ENCODE measurements around the gene UBE2U. TPM values are rescaled to one million over a fixed set of nuclear protein-coding genes. Genes with fewer than 3 reads are reported as not detected.

The UBE2U gene
- polyA plus RNA-seq, 1 donor from 2014 or later: not detected

DNA sequence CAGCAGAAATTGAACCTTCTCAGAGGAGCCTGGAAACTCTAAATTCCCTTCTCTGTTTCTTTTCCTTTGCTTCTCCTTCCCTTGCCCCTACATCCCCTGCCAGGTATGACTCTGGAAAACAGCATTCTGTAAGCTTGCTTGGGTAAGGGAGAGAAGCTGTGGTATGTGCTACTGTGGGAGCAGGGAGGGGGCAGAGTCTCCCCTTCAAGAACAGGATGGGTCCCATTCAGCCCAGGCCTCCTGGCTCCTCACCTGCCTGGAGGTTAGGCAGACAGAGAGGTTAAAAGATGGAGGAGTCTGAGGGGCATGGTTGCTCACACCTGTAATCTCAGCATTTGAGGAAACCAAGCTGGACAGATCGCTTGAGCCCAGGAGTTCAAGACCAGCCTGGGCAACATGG is 40.6 kb upstream of the UBE2U start:
- Histone ChIP-seq H3K9me3 (ENCODE audit: low read length) (no peaks in the 10 kb centered on the region), H3K79me2 (replicated peaks; ENCODE audit: insufficient read depth, low read length) (no peaks in the 10 kb centered on the region), H3K4me2 (ENCODE audit: low read length) (no peak overlapping the region), H3K27me3 (ENCODE audit: insufficient read depth, low read depth, low read length) (no peaks in the 10 kb centered on the region), H3K27ac (ENCODE audit: low read length) (no peak overlapping the region), H3K36me3 (ENCODE audit: insufficient read depth, low read length) (no peaks in the 10 kb centered on the region), H3K4me3 (ENCODE audit: low read length) (no peak overlapping the region), H3K9me2 (ENCODE audit: insufficient read depth, low read length) (no peaks in the 10 kb centered on the region), H2AFZ (ENCODE audit: low read depth, low read length) (no peak overlapping the region), H3F3A (ENCODE audit: insufficient read depth, low read length, poor library complexity, severe bottlenecking) (no peaks in the 10 kb centered on the region), H4K20me1 (ENCODE audit: insufficient read depth) (no peaks in the 10 kb centered on the region), H3K9ac (ENCODE audit: low read length) (no peak overlapping the region)
- TF ChIP-seq SMC3 (conservative IDR thresholded peaks at IDR 0.05; ENCODE audit: poor library complexity) (no peak), TAF1 (IDR thresholded peaks at IDR 0.05; ENCODE audit: low read depth) (no peak), EP300 (conservative IDR thresholded peaks at IDR 0.05; ENCODE audit: poor library complexity, severe bottlenecking) (no peak), POLR2AphosphoS5 (IDR thresholded peaks at IDR 0.05) (no peak), MXI1 (conservative IDR thresholded peaks at IDR 0.05; ENCODE audit: poor library complexity, severe bottlenecking) (no peak)
- TF ChIP-seq, protein P1, sequence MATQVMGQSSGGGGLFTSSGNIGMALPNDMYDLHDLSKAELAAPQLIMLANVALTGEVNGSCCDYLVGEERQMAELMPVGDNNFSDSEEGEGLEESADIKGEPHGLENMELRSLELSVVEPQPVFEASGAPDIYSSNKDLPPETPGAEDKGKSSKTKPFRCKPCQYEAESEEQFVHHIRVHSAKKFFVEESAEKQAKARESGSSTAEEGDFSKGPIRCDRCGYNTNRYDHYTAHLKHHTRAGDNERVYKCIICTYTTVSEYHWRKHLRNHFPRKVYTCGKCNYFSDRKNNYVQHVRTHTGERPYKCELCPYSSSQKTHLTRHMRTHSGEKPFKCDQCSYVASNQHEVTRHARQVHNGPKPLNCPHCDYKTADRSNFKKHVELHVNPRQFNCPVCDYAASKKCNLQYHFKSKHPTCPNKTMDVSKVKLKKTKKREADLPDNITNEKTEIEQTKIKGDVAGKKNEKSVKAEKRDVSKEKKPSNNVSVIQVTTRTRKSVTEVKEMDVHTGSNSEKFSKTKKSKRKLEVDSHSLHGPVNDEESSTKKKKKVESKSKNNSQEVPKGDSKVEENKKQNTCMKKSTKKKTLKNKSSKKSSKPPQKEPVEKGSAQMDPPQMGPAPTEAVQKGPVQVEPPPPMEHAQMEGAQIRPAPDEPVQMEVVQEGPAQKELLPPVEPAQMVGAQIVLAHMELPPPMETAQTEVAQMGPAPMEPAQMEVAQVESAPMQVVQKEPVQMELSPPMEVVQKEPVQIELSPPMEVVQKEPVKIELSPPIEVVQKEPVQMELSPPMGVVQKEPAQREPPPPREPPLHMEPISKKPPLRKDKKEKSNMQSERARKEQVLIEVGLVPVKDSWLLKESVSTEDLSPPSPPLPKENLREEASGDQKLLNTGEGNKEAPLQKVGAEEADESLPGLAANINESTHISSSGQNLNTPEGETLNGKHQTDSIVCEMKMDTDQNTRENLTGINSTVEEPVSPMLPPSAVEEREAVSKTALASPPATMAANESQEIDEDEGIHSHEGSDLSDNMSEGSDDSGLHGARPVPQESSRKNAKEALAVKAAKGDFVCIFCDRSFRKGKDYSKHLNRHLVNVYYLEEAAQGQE (IDR thresholded peaks at IDR 0.05; ENCODE audit: borderline replicate concordance): no peak
- TF ChIP-seq, protein P2, sequence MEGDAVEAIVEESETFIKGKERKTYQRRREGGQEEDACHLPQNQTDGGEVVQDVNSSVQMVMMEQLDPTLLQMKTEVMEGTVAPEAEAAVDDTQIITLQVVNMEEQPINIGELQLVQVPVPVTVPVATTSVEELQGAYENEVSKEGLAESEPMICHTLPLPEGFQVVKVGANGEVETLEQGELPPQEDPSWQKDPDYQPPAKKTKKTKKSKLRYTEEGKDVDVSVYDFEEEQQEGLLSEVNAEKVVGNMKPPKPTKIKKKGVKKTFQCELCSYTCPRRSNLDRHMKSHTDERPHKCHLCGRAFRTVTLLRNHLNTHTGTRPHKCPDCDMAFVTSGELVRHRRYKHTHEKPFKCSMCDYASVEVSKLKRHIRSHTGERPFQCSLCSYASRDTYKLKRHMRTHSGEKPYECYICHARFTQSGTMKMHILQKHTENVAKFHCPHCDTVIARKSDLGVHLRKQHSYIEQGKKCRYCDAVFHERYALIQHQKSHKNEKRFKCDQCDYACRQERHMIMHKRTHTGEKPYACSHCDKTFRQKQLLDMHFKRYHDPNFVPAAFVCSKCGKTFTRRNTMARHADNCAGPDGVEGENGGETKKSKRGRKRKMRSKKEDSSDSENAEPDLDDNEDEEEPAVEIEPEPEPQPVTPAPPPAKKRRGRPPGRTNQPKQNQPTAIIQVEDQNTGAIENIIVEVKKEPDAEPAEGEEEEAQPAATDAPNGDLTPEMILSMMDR (IDR thresholded peaks at IDR 0.05; ENCODE audit: poor library complexity, severe bottlenecking): no peak

DNA sequence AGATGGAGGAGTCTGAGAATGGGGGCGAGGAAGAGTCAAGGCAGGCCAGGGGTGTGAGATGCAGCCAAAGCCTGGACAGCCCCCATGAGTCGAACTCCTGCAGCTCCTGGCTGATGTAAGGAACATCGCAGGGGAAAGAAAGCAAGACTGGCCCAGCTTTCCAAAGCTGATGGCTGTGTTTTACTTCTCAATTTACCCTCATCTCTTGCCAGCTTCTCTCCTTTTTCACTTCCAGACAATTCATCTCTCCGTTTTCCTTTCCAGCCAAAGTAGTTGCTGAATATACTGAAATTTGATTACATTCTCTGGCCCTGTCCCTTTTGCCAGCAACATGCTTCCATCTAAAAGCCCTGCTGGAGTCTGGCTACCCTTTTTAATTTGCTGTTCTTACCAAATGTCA is 40.0 kb upstream of the UBE2U start:
- TF ChIP-seq, protein P2 (IDR thresholded peaks at IDR 0.05; ENCODE audit: poor library complexity, severe bottlenecking): no peak
- TF ChIP-seq POLR2AphosphoS5 (IDR thresholded peaks at IDR 0.05) (no peak), MXI1 (conservative IDR thresholded peaks at IDR 0.05; ENCODE audit: poor library complexity, severe bottlenecking) (no peak), TAF1 (IDR thresholded peaks at IDR 0.05; ENCODE audit: low read depth) (no peak), SMC3 (conservative IDR thresholded peaks at IDR 0.05; ENCODE audit: poor library complexity) (no peak), RAD21 (conservative IDR thresholded peaks at IDR 0.05) (no peak), EZH2 (IDR thresholded peaks at IDR 0.05; ENCODE audit: borderline replicate concordance, insufficient read depth, low read length, poor library complexity, severe bottlenecking) (no peak), EP300 (conservative IDR thresholded peaks at IDR 0.05; ENCODE audit: poor library complexity, severe bottlenecking) (no peak)
- TF ChIP-seq, protein P1 (IDR thresholded peaks at IDR 0.05; ENCODE audit: borderline replicate concordance): no peak
- H3K9me3 ChIP-seq (ENCODE audit: low read length): no peaks in the 10 kb centered on the region
- no peaks in the 10 kb centered on the region for H3K36me3 ChIP-seq (ENCODE audit: insufficient read depth, low read length)
- no peaks in the 10 kb centered on the region for H3K27me3 ChIP-seq (ENCODE audit: insufficient read depth, low read depth, low read length)
- H3K4me3 ChIP-seq (ENCODE audit: low read length): no peak overlapping the region
- no peaks in the 10 kb centered on the region for H3K9me2 ChIP-seq (ENCODE audit: insufficient read depth, low read length)
- no peak overlapping the region for H3K27ac ChIP-seq (ENCODE audit: low read length)
- no peak overlapping the region for H3K9ac ChIP-seq (ENCODE audit: low read length)
- H3F3A ChIP-seq (ENCODE audit: insufficient read depth, low read length, poor library complexity, severe bottlenecking): no peaks in the 10 kb centered on the region
- no peaks in the 10 kb centered on the region for H3K79me2 ChIP-seq (replicated peaks; ENCODE audit: insufficient read depth, low read length)
- H4K20me1 ChIP-seq (ENCODE audit: insufficient read depth): no peaks in the 10 kb centered on the region
- H3K4me2 ChIP-seq (ENCODE audit: low read length): no peak overlapping the region
- H2AFZ ChIP-seq (ENCODE audit: low read depth, low read length): no peak overlapping the region
